UCSD-AML1 (cell line): Measurements from ENCODE around the gene HIVEP3.
"Not testable (repeated sequence)": the region's sequence is repeated elsewhere in the genome, so short reads cannot be mapped to it uniquely, and the experiment has no call there.

Experiments
- DNase-seq: peaks from one replicate; lab custom pipeline; 2025; ENCODE audit not compliant: unreplicated experiment; lab: John Stamatoyannopoulos, UW

Gene HIVEP3

DNA sequence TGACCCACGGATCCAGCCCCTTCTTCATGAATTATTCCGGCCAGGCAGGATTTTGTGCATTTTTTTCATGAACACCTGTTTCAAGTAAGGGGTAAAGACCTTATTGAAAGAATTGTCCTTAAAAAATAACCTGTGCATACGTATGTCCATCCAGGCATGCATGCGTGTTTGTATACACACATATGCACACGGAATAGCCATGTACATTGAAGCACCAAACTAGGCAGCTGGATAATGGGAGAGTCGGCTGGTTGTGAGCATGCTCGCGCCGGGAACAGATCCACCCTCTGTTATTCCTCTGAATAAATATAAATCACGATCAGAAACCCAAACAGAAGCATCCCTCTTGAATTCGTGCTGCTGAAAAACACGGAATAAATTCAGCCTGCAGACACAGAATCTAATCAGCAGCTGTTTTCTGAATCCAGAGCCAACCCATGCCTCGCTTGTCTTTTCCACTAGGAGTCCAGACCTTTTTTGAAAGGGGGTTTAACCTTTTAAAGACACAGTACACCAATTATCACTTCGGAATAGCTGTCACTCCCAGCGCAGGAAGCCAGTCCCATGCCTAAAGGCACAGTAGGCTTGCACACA, at the start of gene HIVEP3:
Gene HIVEP3, minus strand, starts transcription at position 473 of the 594 bp plus-strand sequence.
- DNase-seq = no peak

DNA sequence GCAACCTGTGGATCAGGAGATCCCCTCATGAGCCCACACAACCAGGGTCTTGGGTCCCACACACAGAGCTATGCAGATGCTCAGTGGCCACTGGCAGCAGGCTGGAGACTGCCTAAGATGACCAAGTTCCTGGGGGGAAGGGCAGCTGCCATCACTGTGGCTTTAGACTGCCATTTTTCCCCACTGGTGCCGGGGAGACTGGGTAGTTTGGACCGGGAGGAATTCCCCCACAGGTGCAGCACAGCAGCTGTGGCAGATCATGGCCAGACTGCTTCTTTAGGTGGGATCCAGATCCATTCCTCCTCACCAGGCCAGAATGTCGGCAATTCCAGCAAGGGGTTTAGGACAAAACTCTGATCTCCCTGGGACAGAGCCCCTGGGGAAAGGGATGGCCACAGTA, 45.7 kb upstream of the HIVEP3 start:
- no peak for DNase-seq

GRCh38 chr1:41963636-41964035, 44.9 kb upstream of the HIVEP3 start:
- DNase-seq = no peak

DNA sequence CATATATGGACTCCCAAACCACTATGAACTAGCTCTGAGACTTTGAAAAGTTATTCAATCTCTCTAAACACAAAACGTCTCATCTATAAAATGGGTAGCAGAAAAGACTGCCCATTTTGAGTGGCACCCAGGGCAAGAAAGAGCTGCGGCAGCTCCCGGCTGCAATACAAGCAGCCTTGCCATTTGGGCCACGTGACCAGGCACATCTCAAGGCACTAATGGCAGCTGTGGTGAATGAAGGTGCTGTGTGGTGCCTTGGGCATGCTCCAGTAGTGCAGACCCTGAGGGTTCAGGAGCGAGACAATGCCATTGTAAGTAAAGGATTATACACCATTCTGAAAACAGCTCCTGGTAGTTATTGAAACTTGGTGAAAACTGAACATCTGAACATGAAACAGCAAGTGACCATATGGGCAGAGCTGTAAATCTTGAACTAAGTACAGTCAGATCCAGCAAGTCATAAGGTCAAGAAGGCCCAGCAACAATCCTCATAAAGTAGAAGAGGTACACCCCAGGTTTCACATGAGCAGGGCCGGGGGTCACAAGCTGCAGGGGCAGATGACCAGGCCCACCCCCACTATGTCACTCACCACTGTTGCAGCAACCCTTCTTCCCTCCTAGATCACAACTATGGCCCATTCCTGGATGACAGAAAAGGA, 39.4 kb upstream of the HIVEP3 start:
- DNase-seq = no peak

DNA sequence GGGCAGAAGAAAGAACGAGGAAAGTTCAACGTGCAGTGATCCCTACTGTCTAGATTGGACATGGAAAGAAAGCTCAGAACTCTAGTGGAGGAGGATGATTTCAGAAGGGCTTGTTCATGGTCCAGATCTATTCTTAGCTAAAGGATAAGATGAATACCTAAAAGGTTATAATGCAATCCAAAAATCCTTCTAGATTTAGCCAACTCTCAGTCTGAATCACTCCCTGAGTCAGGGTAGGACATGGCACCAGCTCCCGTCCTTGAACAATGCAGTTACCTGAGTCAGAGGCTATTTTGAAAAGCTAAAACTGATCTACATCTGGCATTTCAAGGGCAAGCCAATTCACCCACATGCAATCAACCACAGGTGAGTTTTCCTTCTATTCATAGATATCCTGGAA, 38.8 kb upstream of the HIVEP3 start:
- no peak for DNase-seq

DNA sequence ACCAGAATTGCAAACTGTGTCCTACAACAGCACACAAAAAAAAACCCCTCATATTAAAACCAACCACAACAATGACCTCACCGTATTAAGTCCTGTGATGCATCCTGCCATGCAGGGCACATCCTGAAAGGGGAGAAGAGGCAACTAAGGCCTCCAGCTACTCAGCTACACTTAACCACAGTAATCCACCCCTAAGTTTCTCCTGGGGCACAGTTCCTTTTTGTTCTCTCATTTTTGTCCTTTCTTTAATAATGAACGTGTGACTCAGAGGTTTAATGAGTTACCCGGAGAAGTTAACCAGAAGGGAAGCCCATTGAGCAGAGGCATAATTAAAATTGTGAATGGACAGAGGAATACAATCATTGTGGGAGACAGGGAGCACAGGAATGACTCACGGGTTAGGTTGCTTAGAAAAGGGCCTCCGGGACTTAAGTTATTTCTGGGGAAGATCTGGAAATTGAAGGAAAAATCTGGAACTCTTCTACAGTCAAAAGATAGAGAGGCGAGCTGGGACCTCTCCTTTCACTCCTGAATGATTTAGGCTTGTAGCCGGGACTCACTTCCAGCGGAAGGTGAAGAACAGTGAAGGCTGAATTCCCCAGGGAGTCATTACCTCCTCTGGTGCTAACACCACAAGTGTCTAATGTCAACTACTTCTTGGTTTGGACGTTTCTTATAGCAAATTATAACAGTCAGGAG, 36.9 kb upstream of the HIVEP3 start:
- no peak for DNase-seq

GRCh38 chr1:41954533-41954944, 35.8 kb upstream of the HIVEP3 start:
- DNase-seq = no peak

GRCh38 chr1:41953291-41953690, 34.6 kb upstream of the HIVEP3 start:
- no peak for DNase-seq

GRCh38 chr1:41952208-41952607, 33.5 kb upstream of the HIVEP3 start:
- no peak for DNase-seq

DNA sequence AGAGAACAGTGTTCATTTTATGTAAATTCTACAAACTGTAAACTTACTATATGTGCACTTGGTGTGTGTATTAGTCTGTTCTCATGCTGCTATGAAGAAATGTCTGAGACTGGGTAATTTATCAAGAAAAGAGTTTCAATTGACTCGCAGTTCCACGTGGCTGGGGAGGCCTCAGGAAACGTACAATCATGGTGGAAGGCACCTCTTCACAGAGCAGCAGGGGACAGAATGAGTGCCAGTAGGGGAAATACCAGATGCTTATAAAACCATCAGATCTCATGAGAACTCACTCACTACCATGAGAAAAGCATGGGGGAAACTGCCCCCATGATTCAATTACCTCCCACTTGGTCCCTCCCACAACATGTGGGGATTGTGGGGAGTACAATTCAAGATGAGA, 32.8 kb upstream of the HIVEP3 start:
- DNase-seq = not testable (repeated sequence)

DNA sequence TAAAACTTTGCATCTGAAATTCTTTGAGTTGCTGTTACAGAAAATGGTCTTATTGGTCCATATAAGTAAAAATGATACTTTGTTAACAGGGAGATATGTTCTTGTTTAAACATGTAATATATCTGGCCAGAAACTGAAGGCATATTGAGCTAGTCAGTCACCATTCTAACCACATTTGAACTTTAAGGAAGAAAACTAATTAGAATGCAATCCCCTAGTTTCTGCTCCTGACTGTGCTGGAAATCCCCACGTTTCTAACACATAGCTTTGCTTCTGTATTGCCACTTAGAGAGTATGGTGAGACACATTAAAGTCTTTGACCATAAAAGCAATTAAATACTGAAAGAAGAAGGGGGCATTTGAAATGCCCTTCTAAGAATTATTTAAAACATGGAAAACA, 32.1 kb upstream of the HIVEP3 start:
- DNase-seq = no peak

DNA sequence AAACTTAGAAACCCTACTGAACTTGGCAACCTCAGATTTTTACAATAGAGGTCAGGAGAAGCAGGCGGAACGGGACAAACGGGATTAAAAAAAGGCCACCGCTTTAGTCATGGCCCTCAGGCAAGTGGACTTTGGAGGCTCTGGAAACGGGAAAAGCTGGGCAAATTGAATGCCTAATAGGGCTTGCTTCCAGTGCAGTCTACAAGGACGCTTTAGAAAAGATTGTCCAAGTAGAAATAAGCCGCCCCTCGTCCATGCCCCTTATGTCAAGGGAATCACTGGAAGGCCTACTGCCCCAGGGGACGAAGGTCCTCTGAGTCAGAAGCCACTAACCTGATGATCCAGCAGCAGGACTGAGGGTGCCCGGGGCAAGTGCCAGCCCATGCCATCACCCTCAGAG, 27.2 kb upstream of the HIVEP3 start:
- DNase-seq = not testable (repeated sequence)

DNA sequence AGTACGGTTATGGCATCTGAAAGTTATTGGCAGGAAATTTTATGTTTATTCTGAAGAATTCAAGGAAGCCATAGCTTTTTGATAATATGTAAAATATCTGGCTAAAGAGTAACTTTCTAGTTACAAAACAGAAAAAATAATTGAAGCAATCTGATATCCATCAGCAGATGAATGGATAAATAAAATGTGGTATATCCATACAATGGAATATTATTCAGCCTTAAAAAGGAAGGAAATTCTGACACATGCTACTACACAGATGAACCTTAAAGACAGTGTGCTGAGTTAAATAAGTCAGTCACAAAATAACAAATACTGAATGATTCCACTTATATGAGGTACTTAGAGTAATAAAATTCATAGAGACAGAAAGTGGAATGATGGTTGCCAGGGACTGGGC, 25.0 kb upstream of the HIVEP3 start:
- DNase-seq = no peak

DNA sequence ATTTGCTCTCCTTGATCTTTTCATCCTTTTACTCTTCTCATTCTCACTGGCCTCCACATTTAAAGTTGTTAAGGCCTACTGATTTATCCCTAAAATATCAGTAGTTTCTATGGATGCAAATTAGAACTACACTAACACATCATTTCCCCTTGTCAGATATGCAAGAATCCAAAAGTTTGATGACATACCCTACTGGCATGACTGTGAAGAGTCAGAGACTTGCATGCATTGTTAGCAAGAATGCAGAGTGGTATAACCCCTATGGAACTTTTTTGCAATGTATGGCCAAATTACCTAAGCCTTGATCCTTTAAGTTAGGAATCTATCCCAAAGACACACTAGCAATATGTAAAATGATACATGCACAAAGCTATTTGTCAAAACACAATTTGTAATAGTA, 23.6 kb upstream of the HIVEP3 start:
- DNase-seq = no peak

GRCh38 chr1:41941381-41941780, 22.7 kb upstream of the HIVEP3 start:
- DNase-seq = no peak

DNA sequence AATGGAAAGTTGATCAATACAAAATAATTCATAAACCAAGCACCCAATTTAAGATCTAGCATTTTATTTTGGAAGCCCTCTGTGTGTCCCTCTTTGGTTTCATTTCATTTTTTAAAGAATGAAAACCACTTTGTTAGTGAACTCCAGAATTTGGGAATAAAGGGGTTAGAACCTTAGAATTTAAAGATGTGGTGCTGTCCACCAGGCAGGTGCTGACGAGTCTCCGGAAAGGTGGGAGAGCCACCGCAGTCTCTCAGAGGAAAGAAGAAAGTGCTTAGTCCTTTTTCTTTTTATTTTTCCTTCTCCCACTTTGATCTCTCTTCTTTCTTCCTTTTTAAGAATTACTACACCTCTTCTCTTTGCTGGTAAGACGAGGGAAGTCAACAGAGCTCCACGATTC, 20.5 kb upstream of the HIVEP3 start:
- DNase-seq = no peak

DNA sequence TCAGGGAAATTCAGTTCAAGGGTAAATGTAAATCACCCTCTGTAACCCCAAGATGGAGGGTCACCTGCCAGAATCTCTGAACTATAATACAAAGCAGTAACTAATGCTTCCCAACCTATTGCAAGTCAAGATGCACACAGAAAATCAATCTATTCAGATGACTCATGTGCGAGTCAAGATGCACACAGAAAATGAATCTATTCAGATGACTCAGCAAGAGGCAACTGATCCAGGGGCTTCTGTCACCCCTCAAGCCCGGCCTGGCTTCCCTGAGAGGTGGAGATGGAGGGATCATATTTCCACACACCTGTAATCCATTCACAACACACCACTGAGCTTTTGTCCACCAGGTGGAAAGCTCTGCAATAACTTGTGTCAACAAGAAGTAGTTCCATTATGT, 17.4 kb upstream of the HIVEP3 start:
- no peak for DNase-seq

DNA sequence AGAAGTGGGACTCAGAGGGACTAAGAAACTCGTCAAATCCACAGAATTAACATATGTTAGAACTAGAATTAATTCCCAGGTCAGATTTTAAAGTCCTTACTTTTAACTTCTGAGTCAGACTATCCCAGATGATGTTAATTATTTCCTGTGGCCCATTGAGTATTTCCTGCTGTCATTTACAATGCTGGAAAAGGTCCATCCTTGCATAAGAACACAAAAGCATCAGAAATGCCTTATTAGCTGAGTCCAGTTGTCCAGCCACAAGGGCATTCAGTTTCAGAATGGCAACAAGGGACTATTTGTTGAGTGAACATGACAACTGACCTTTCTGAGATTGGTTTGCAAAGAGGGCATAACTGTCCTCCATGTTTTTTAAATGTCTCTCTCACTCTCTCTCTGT, 16.5 kb upstream of the HIVEP3 start:
- no peak for DNase-seq

- DNase-seq = no peak
Observed at GRCh38 chr1:41933106-41933505, 14.4 kb upstream of the HIVEP3 start.

GRCh38 chr1:41931578-41931977, 12.9 kb upstream of the HIVEP3 start:
- no peak for DNase-seq

DNA sequence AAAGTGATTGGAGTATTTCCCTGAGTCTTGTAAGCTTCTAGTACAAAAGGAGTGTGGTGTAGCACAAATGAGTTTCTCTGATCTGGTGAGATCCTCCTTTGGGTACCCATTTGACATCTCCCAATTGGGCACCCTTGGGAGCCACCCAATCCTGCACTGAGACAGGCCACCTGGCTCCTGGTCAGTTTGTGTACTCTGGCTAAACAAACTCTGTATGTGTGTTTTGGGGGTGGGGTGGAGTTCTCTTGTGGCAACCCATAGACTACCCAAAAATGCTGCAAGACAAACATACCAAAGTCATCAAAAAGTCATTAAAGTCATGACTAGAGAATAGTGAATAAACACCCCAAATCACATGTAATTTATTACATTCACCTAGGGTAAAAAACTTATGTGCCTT, 8.4 kb upstream of the HIVEP3 start:
- no peak for DNase-seq

GRCh38 chr1:41925712-41926111, 7.0 kb upstream of the HIVEP3 start:
- no peak for DNase-seq

DNA sequence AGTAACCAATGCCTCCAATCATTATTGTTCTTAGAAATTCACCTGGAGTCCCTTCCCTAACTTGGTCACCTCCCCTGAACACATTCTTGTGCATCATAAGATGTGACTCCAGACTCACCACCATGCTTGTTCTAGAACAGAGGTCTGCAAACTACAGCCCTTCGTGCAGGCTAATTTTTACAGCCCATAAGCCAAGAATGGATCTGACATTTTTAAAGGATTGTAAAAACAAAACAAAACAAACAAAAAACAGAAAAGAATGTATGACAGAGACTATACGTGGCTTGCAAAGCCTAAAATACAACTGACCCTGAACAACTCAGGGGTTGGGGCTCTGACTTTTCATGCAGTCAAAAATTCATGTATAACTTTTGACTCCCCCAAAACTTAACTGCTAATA, 6.2 kb upstream of the HIVEP3 start:
- no peak for DNase-seq
